K562 (cell line): Measurements from ENCODE around the gene NCOA3. TPM values are rescaled to one million over a fixed set of nuclear protein-coding genes. Genes with fewer than 3 reads are reported as not detected.

Experiments used
- ATAC-seq: fragments of 200-7000 bp; cut with Tn5 transposase; 3 replicates; pipeline ENCODE4 v1.9.1; 2020; ENCODE audit warnings: moderate library complexity
- BruUV-seq: library from RNA; stranded (reverse); fragments of 400-500 nt; replicated peaks from 2 replicates; lab custom pipeline; 2021; lab: Mats Ljungman, UMichigan
- CTCF ChIA-PET: fragments of 300-600 bp; formaldehyde crosslinking; extraction: SDS; loops from one replicate; lab custom pipeline; 2021; ENCODE audit warnings: low intra/inter-chr PET ratio; lab: Yijun Ruan, JAX
- POLR2A ChIA-PET: fragments of 300-600, 350-650 bp; sonication (Branson Sonifier 250); formaldehyde crosslinking; extraction: SDS; loops from one replicate; lab custom pipeline; 2021; ENCODE audit warnings: antibody characterized with exemption, inconsistent platforms; lab: Yijun Ruan, JAX
- DNase-seq, 4 experiments: peaks; one replicate each; pipeline versions ENCODE4 v3.0.0 to v3.0.0-alpha.2; 2011 to 2018; ENCODE audit warnings: low spot score in 3 of 4, mixed read lengths in 3 of 4; ENCODE audit errors: extremely low read depth in 1 of 4
- FAIRE-seq: peaks from 2 replicates; lab custom pipeline; 2011; peaks lifted over from hg19 to GRCh38; lab: Jason Lieb, UNC
- H2AFZ ChIP-seq: 2 replicates; pipeline ENCODE4 v1.6.0; 2011; ENCODE audit warnings: low read depth, low read length, control low read depth, inconsistent platforms
- H3K27ac ChIP-seq: fragments of 200-600 bp; 3 replicates; pipeline ENCODE4 v1.8.0; 2011; ENCODE audit warnings: low read depth, mild to moderate bottlenecking, control low read depth, inconsistent platforms, low read length, moderate library complexity, mixed read lengths; ENCODE audit errors: extremely low read depth
- H3K27me3 ChIP-seq, 2 experiments: fragments of 300-600 bp in 1 of 2; 2 replicates in 1 of 2; 3 replicates in 1 of 2; pipeline versions ENCODE4 v1.6.0 to v1.8.0; 2011; ENCODE audit warnings: inconsistent platforms in 2 of 2, low read length in 2 of 2, mild to moderate bottlenecking in 1 of 2, mixed read lengths in 1 of 2, moderate library complexity in 1 of 2; ENCODE audit not compliant: control insufficient read depth in 2 of 2, insufficient read depth in 2 of 2
- H3K36me3 ChIP-seq: fragments of 300-600 bp; 3 replicates; pipeline ENCODE4 v1.8.0; 2011; ENCODE audit warnings: mild to moderate bottlenecking, low read length, inconsistent platforms; ENCODE audit not compliant: control insufficient read depth, insufficient read depth
- H3K4me1 ChIP-seq, 2 experiments: fragments of 200-600 bp in 1 of 2; replicated peaks in 1 of 2; 2 replicates in 1 of 2; 3 replicates in 1 of 2; pipeline versions ENCODE4 v1.5.1 to v1.8.0; 2011; ENCODE audit warnings: inconsistent platforms in 2 of 2, low read length in 2 of 2, mild to moderate bottlenecking in 1 of 2, mixed read lengths in 1 of 2, moderate library complexity in 1 of 2; ENCODE audit not compliant: control insufficient read depth in 2 of 2, insufficient read depth in 2 of 2
- H3K4me2 ChIP-seq: 2 replicates; pipeline ENCODE4 v1.6.1; 2011; ENCODE audit warnings: low read length, control low read depth, inconsistent platforms, mixed read lengths; ENCODE audit not compliant: insufficient read depth
- H3K4me3 ChIP-seq: fragments of 200-600 bp; sonication (generic), shearing (Covaris generic); 2 replicates; pipeline ENCODE4 v1.5.1; 2016; ENCODE audit warnings: control low read depth, inconsistent platforms
- H3K79me2 ChIP-seq: fragments of 200-600 bp; 3 replicates; pipeline ENCODE4 v1.8.0; 2011; ENCODE audit warnings: low read length, inconsistent platforms; ENCODE audit not compliant: control insufficient read depth, insufficient read depth
- H3K9ac ChIP-seq, 2 experiments: 2 replicates each; pipeline versions ENCODE4 v1.6.0 to v1.6.1; 2011; ENCODE audit warnings: low read depth in 2 of 2, low read length in 2 of 2, control low read depth in 1 of 2, inconsistent platforms in 1 of 2, mild to moderate bottlenecking in 1 of 2, mixed read lengths in 1 of 2; ENCODE audit not compliant: insufficient read depth in 1 of 2
- H3K9me1 ChIP-seq: one replicate; pipeline ENCODE4 v1.6.0; 2011; ENCODE audit warnings: inconsistent platforms, mild to moderate bottlenecking, low read length, moderate library complexity; ENCODE audit not compliant: control insufficient read depth, insufficient read depth
- H3K9me3 ChIP-seq: replicated peaks from 2 replicates; pipeline ENCODE4 v1.5.1; 2011; ENCODE audit warnings: low read depth, low read length, inconsistent platforms; ENCODE audit not compliant: control insufficient read depth, insufficient read depth
- H4K20me1 ChIP-seq: replicated peaks from 2 replicates; pipeline ENCODE4 v1.6.1; 2011; ENCODE audit warnings: low read length, inconsistent platforms, mixed read lengths; ENCODE audit not compliant: control insufficient read depth, insufficient read depth
- PRPF4 ChIP-seq: fragments of 200-400 bp; formaldehyde crosslinking; IDR thresholded peaks from one replicate; pipeline ENCODE4 v1.6.1; 2017; ENCODE audit warnings: low read length, low read depth, mild to moderate bottlenecking; ENCODE audit not compliant: insufficient read depth, poor library complexity, severe bottlenecking
- ZBTB11 ChIP-seq, 3 experiments: fragments of 200-800 bp in 1 of 3; fragments of 250-450 bp in 1 of 3; fragments of 450-650 bp in 1 of 3; sonication (Bioruptor Pico) in 1 of 3; sonication (Bioruptor generic) in 1 of 3; formaldehyde crosslinking in 1 of 3; IDR thresholded peaks; 2 replicates each; pipeline versions ENCODE4 v1.6.1 to v1.8.0; 2016 to 2022; ENCODE audit warnings: mild to moderate bottlenecking in 2 of 3, missing genetic modification characterization in 2 of 3, missing compliant biosample characterization in 1 of 3, moderate library complexity in 1 of 3
- WGBS: fragments of 100-300 bp; shearing (Covaris generic); methylation state at CpG from one replicate; pipeline ENCODE4 v1.1.6; 2016; ENCODE audit warnings: low coverage, mixed read lengths; ENCODE audit not compliant: insufficient coverage; ENCODE audit errors: missing lambda C conversion rate; 5-methylcytosine and 5-hydroxymethylcytosine counted together
- in situ Hi-C: fragments of 300-500 bp; cut with MboI; formaldehyde crosslinking; loops from 4 replicates; pipeline ENCODE4 v1.15.0; 2018; ENCODE audit warnings: inconsistent platforms, mixed read lengths
- intact Hi-C: fragments of 100-400 bp; cut with micrococcal nuclease; formaldehyde crosslinking; loops from 2 replicates; pipeline ENCODE4 v1.14.2; 2022
- polyA plus RNA-seq, 8 experiments: library from polyadenylated mRNA; depleted of rRNA in 4 of 8; stranded (reverse) in 5 of 8; unstranded in 3 of 8; fragments of >200 nt; fragmentation: Nextera tagmentation in 2 of 8; fragmentation: Illumina TruSeq in 1 of 8; extraction: Ambion mirVana in 2 of 8; extraction: Trizol in 1 of 8; gene quantifications; 2 replicates each; pipeline versions ENCODE4 v1.2.1 to v1.2.3, GENCODE V29; 2011 to 2014; ENCODE audit warnings: inconsistent platforms in 1 of 8, missing spikeins in 1 of 8
- total RNA-seq, 7 experiments: library from RNA; depleted of rRNA in 6 of 7; stranded (reverse); fragments of >200 nt in 6 of 7; fragmentation: Illumina TruSeq in 2 of 7; extraction: Trizol in 2 of 7; gene quantifications; 2 replicates each; pipeline versions ENCODE4 v1.2.1 to v1.2.3, GENCODE V29; 2011 to 2021; ENCODE audit warnings: low replicate concordance in 1 of 7

The NCOA3 gene
- total and polyA plus RNA-seq, 9 of the 15 experiments (the other 6 are each of a cell fraction or from before 2014, with no cell fraction given) = 3.2 to 24.3 (median 14.4) TPM

DNA sequence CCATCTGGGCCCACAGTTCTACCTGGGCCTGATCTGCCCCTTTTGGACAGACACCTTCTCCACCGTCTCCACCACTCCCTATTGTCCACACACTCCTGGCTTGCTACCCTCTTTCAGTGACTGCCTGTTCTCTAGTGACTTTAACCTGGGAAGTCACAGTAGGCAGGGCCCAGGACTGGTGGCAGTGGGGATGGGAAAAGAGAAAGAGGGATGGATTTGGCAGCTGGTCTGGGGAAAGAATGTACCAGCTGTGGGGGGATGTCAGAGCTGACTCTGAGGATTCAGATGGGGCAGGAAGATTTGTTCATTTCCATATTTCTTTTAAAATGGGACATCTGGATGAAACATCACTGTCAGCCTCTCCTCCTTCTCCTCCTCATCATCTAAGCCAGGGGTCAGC, 198.1 kb downstream of the NCOA3 start:
- Histone ChIP-seq H3K79me2 (no peaks in the 10 kb centered on the region), H3K27me3 (peaks cover 33 to 69% of the 10 kb centered on the region in 2 experiments; a peak in 4 of 5 replicates), H3K36me3 (no peaks in the 10 kb centered on the region), H3K4me2 (no peak overlapping the region), H2AFZ (no peak overlapping the region), H3K9me1 (no peaks in the 10 kb centered on the region), H3K27ac (no peak overlapping the region), H3K9ac (no peak overlapping the region), H3K4me1 (no peaks in the 10 kb centered on the region), H3K4me3 (no peak overlapping the region), H3K9me3 (no peaks in the 10 kb centered on the region), H4K20me1 (peaks cover 3% of the 10 kb centered on the region; the same call in 1 of the 2 replicates)
- no peak for DNase-seq
- WGBS = 0% methylated on average over 1 of the region's 1 CpG
- CTCF ChIA-PET = no interaction called here
- in situ Hi-C loops (no loop called here), intact Hi-C loops (no loop called here)
- no peak for ATAC-seq
- no TSS peak for BruUV-seq
- no peak for FAIRE-seq
- POLR2A ChIA-PET = no interaction called here
- TF ChIP-seq ZBTB11 (CRISPR knock-in tag; IDR thresholded peaks at IDR 0.05) = peak in 1 of 3 experiments; percentile 81; a peak in 2 of 6 replicates
- no peak for TF ChIP-seq PRPF4
